GM21447 (cell line): ENCODE results near the gene OXT.
"Not testable (repeated sequence)": the region's sequence is repeated elsewhere in the genome, so short reads cannot be mapped to it uniquely, and the experiment has no call there.

ENCODE experiments used
- ATAC-seq: cut with Tn5 transposase; IDR thresholded peaks from one replicate; pipeline ENCODE4 v1.9.1; 2021; ENCODE audit not compliant: unreplicated experiment

OXT gene

DNA sequence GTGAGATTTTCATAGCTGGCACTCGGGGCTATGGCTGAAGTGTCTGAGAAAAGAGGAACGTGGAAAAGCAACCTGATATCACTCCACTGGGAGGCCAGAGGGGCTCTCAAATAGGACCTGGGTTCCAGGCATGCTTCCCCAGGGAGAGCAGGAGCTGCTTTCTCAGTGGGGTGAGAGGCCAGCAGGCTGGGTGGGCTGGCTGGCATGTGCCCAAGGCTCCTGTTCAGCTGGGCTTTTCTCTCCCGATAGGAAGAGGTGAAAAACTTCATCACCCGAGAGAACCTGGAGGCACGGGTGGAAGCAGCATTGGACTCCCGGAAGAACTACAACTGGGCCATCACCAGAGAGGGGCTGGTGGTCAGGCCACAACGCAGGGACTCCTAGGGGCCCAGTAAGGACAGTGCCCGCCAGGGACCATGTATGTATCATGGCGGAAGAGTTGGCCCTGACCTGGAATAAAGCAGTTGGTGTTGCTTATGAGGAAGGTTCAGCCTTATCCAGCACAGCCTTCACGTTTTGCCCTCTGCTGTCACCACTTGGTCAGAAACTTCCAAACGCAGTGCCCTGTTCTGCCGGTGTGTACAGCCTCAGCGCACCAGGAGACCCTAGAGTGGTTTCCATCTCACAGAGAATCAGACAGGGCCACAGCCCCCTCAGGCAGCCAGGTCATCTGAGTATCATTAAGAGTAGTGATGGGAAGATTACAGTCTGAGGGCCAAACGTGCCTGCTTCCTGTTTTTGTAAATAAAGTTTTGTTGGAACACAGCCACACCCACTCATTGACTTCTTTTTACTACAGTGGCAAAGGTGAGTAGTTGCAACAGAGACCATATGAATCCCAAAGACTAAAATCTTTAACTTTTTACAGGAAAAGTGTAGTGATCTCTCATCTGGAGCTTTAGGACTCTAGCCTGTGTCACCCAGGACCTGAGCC lies 23.7 kb upstream of the OXT start:
- no peak for ATAC-seq

DNA sequence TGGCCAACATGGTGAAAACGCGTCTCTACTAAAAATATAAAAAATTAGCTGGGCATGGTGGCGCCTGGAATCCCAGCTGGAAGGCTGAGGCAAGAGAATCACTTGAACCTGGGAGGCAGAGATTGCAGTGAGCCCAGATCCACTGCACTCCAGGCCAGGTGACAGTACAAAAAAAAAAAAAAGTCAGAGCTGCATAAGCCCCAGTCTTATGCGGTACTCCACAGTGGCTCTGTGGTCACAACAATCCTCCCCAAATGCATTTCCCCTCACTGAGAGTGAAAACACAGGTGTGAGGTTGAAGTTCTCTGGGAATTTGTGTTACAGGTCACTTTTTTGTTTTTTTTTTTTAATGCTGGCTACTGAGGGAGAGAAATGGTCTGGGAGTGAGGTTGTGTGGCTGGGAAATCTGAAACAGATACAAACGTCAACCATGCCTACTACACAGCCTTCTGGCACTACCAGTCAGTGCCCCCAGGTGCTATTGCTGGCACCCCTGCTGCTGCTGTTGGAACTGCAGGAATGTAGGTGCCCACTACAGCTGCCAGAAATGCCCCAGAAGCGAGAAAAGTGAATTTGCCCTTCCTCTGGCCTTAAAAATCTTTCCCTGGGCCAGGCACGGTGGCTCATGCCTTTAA lies 19.9 kb upstream of the OXT start:
- no peak for ATAC-seq

GRCh38 chr20:3059489-3059888 lies 11.9 kb upstream of the OXT start:
- no peak for ATAC-seq

DNA sequence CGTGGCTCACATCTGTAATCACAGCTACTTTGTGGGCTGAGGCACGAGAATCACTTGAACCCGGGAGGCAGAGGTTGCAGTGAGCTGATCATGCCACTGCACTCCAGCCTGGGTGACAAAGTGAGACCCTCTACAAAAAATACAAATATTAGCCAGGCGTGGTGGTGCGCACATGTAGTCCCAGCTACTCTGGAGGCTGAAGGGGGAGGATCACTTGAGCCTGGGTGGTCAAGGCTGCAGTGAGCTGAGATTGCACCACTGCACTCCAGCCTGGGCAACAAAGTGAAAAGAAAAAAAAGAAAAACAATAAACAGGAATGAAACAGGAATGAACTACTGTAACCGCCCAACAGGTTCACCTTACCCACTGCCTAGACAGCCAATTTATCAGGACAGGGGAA lies 7.3 kb upstream of the OXT start:
- ATAC-seq, result not testable (repeated sequence)

- peak; percentile 48 for ATAC-seq
Measured at GRCh38 chr20:3067139-3068014, 4.0 kb upstream of the OXT start.

DNA sequence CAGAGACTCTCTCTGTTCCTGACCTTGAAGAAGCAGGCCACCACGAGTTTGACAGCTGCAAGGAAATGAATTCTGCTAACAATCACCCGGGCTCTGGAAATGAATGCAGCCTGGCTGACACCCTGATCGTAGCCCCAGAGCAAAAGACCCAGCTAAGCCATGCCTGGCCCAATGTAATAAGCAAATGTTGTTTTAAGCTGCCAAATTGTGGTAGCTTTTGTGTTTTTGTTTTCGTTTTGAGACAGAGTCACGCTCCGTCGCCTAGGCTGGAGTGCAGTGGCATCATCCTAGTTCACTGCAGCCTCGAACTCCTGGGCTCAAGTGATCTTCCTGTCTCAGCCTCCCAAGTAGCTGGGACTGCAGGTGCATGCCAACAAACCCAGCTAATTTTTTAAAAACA lies 3.3 kb upstream of the OXT start:
- peak; percentile 63 for ATAC-seq

DNA sequence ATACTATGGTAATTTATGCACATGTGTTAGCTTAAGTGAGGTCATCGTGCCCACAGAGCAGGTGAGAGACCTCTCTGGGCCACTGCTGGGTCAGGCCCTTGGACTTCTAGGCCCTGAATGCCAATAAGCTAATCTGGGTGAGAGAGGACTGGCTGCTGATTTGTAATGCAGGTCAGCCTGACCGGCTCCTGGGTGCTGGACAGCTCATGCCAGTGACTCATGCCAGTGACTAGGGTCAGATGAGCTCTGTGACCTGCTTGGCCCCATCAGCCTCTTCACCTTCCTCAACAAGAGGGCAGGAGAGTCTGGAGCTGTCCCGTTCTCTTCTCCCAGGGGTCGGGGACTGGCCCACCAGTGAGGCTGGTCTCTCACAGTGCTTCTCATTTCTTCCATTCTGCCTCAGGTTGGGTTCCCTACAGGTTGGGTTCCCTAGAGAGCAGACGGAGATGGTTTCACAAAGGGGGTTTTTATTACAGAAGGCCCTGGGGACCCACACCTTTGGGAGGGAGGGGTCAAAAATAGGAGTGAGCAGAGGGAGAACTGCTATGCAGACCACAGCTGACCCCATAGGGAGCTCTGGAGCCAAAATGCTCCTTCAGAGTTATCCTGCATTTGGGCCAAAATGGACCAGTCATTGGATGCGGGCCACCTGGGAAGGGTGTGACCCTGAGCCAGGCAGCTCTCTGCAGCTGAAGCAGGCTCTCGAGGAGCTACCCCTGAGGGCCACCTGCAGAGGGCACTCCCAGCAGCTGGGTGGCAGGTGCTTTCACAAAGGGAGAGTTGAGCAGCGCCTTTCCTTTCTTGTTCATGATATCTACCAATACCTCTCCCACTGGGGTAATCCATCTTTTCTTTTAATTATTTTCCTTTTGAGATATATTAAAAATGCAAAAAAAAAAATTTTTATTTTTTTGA lies 2.2 kb upstream of the OXT start:
- ATAC-seq, result no peak

DNA sequence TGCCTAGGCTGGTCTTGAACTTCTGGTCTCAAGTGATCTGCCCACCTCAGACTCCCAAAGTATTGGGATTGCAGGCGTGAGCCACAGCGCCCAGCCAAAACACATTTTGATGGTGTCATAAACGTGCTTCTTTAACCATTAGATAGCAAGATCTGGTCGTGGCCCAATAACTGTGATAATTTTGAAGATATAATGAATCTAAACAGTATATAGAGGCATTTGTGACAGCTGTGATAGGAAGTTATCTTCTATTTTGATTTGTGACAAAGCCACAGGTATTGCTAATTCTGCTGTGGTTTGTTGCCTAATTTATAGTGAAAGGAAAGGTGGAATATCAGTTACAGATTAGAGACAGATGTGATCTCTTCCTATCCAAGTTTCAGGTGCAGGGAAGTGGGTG lies 695 bp upstream of the OXT start:
- ATAC-seq, result no peak

GRCh38 chr20:3071266-3071609 lies 182 bp upstream of the OXT start:
- no peak for ATAC-seq

DNA sequence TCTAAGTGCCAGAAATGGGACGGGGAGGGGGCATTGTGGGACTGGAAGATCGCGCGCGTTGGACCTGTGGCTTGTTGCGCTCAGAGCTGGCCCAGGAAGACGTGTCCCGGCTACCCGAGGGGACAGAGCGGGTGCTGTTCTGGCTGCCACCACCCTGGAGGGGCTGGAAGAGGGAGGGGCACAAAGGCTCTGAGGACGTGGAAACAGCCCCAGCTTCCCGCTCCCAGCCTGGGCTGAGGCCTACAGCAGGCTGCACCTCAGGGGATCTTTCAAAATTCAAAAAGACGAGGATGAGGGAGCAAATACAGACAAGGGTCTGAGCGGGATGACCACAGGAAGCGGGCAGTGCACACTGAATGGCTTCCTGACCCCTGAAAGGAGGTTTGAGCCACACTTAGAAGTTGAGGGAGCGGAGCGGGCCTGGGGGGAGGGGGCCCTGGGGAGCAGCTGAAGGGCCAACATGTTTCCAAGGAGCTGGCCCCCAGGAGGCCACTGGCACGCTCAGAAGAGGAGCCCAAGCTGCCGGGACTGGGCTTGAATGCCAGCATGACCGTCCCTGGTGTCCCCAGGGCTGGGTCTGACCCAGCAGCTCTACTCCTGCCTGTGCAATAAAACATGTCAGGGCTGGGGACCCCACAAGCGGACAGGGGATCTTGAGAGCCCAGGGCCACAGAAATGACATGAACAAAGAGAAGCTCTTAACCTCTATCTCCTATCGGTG lies 1.3 kb downstream of the OXT start:
- ATAC-seq, result no peak

DNA sequence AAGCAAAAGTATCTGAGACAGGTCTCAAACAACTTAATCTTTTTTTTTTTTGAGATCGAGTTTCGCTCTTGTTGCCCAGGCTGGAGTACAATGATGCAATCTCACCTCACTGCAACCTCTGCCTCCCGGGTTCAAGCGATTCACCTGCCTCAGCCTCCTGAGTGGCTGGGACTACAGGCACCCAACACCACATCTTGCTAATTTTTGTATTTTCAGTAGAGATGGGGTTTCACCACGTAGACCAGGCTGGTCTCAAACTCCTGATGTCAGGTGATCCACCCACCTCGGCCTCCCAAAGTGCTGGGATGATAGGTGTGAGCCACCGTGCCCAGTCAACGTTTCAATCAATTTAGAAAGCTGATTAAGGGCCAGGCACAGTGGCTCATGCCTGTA lies 1.8 kb downstream of the OXT start:
- not testable (repeated sequence) for ATAC-seq

DNA sequence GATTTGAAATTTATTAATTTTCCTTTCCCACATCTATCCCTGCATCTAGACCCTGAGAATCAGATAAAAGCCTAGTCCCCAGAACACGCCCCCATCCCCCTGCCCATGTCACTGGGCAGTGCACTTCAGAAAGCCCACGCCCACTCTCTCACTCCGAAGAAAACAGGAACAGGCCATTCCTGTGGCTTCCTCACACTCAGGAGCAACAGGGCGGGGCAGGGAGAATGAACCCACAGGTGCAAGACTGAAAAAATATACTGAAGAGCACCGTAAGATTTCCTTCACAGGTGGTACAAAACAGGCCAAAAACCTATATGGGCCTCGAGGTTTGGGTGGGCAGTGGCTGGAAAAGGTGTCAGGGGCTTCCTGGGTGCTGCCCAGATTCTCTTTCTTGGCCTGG lies 3.4 kb downstream of the OXT start:
- ATAC-seq, result no peak

GRCh38 chr20:3075315-3075714 lies 3.9 kb downstream of the OXT start:
- not testable (repeated sequence) for ATAC-seq

DNA sequence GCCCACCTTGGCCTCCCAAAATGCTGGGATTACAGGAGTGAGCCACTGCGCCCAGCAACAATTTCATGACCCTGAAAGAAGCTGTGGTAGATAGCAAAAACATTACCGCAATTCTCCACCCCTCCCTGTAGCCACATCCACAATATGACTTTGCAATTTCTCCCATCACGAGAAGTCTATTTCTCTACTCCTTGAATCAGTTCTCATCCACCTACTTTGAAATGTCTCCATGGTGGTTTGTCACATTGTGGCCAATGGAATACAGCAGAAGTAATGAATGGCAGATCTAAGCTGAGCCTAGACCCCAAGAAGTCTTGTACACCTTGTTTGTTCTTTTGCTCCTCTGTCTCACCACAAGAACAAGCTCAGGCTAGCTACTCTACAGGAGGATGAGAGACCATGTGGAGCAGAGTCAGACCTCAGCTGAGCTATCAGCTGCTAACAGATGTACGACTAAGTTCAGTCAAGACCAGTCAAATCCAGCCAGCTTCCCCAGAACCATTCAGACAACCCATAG lies 6.3 kb downstream of the OXT start:
- no peak for ATAC-seq

GRCh38 chr20:3080939-3081388 lies 9.5 kb downstream of the OXT start:
- ATAC-seq, result no peak

DNA sequence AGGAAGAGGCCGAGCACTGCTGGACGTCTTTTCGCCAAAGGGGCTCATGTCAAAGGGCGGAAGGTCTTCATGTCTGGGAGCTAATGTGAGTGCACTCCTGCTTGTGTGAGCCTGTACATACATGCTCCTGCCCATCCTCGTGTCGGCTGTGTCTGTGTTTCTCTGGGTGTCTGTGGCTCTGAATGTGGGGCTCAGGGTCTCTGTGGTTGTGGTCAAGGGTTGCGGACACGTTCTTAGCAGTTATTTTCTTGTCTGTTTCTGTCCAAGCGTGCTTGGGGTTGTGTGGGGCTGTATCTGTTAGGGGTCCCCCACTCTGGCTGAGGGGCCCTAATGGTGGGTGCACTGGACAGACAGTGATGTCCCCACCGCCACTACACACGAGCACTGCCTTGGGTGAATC lies 10.2 kb downstream of the OXT start:
- no peak for ATAC-seq

- no peak for ATAC-seq
Measured at GRCh38 chr20:3082306-3082951, 11.0 kb downstream of the OXT start.

GRCh38 chr20:3082955-3083952 lies 11.8 kb downstream of the OXT start:
- ATAC-seq, result no peak
